ENCODE measurements around the gene SPOCK1.

DNA sequence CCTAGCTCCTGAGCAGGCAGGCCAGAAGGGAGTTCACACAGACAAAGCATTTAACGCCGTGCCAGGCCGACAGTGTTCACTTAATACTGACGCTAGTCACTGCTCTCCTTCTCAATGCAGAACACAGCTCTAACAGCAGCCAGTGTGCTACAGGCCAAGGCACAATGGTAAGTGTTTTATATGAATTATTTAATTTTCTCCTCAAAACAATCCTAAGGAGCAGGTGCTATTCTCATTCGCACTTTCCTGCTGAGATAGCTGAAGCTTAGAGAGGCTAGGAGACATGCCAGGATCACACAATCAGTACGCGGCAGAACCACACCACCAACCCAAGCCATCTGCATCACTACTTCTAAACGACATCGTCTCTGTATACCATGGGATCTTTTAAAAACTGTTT is 170.7 kb downstream of the SPOCK1 start:
- TF ChIP-seq, protein P1, sequence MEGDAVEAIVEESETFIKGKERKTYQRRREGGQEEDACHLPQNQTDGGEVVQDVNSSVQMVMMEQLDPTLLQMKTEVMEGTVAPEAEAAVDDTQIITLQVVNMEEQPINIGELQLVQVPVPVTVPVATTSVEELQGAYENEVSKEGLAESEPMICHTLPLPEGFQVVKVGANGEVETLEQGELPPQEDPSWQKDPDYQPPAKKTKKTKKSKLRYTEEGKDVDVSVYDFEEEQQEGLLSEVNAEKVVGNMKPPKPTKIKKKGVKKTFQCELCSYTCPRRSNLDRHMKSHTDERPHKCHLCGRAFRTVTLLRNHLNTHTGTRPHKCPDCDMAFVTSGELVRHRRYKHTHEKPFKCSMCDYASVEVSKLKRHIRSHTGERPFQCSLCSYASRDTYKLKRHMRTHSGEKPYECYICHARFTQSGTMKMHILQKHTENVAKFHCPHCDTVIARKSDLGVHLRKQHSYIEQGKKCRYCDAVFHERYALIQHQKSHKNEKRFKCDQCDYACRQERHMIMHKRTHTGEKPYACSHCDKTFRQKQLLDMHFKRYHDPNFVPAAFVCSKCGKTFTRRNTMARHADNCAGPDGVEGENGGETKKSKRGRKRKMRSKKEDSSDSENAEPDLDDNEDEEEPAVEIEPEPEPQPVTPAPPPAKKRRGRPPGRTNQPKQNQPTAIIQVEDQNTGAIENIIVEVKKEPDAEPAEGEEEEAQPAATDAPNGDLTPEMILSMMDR (IDR thresholded peaks at IDR 0.05) = no peak
- TF ChIP-seq POLR2A (IDR thresholded peaks at IDR 0.05) = no peak

All from transverse colon (tissue), 3 donors.